A549 (cell line): ENCODE results near the gene KIF26A. TPM values are rescaled to one million over a fixed set of nuclear protein-coding genes. Genes with fewer than 3 reads are reported as not detected.
A peak's percentile ranks its signal among the peaks of the same experiment; 100 is the strongest.

Experiments
- ATAC-seq, 2 experiments: fragments of 200-7000 bp in 1 of 2; fragments of >200 bp in 1 of 2; cut with Nextera tagmentation in 1 of 2; cut with Tn5 transposase in 1 of 2; 3 replicates each; pipeline versions ENCODE4 v1.8.0 to v1.9.1; 2018 to 2020; ENCODE audit warnings: mild to moderate bottlenecking in 1 of 2, moderate library complexity in 1 of 2
- CTCF ChIA-PET: fragments of 300-600 bp; sonication (Branson Sonifier 250); formaldehyde crosslinking; extraction: SDS; loops from one replicate; lab custom pipeline; 2021; ENCODE audit warnings: antibody characterized with exemption, inconsistent platforms; lab: Yijun Ruan, JAX
- POLR2A ChIA-PET: fragments of 350-600 bp; formaldehyde crosslinking; extraction: SDS; loops from one replicate; lab custom pipeline; 2021; ENCODE audit warnings: antibody characterized with exemption, inconsistent platforms; lab: Yijun Ruan, JAX
- DNase-seq, 2 experiments: peaks; one replicate each; pipeline versions ENCODE4 v3.0.0 to v3.0.0-alpha.2; 2011 to 2016; ENCODE audit warnings: low read depth in 1 of 2, low spot score in 1 of 2
- FAIRE-seq: peaks from 2 replicates; lab custom pipeline; 2011; peaks lifted over from hg19 to GRCh38; lab: Jason Lieb, UNC
- H3K27ac ChIP-seq, 2 experiments: fragments of >200 bp; sonication (Bioruptor Twin); formaldehyde crosslinking; 3 replicates each; pipeline ENCODE4 v1.5.1; 2016 to 2017
- H3K4me1 ChIP-seq: fragments of >200 bp; sonication (Bioruptor Twin); formaldehyde crosslinking; 3 replicates; pipeline ENCODE4 v1.6.1; 2016
- H3K4me2 ChIP-seq: fragments of >200 bp; sonication (Bioruptor Twin); formaldehyde crosslinking; 3 replicates; pipeline ENCODE4 v1.6.1; 2016
- H3K4me3 ChIP-seq: fragments of >200 bp; sonication (Bioruptor Twin); formaldehyde crosslinking; 3 replicates; pipeline ENCODE4 v1.5.1; 2016
- H3K9me3 ChIP-seq: fragments of >200 bp; sonication (Bioruptor Twin); formaldehyde crosslinking; 3 replicates; pipeline ENCODE4 v1.6.1; 2016
- ATOH8 ChIP-seq: fragments of 250-450 bp; sonication (Bioruptor Pico); IDR thresholded peaks from 2 replicates; pipeline ENCODE4 v1.5.0; 2020; ENCODE audit warnings: low read depth, mild to moderate bottlenecking, moderate library complexity
- BHLHE40 ChIP-seq: IDR thresholded peaks from 2 replicates; pipeline ENCODE4 v1.6.1; 2012; ENCODE audit warnings: low read depth, low read length, inconsistent platforms
- CBX8 ChIP-seq: fragments of 200-600 bp; sonication (generic); IDR thresholded peaks from 2 replicates; pipeline ENCODE4 v1.6.1; 2016
- EP300 ChIP-seq, 2 experiments: fragments of >200 bp; sonication (Bioruptor Twin); formaldehyde crosslinking; IDR thresholded peaks; 2 replicates in 1 of 2; 3 replicates in 1 of 2; pipeline ENCODE4 v1.6.1; 2016 to 2017
- HOXA7 ChIP-seq: fragments of 250-450 bp; sonication (Bioruptor Pico); IDR thresholded peaks from 2 replicates; pipeline ENCODE4 v1.5.0; 2020; ENCODE audit warnings: mild to moderate bottlenecking, moderate library complexity
- JUN ChIP-seq, 2 experiments: fragments of >200 bp; sonication (Bioruptor Twin); formaldehyde crosslinking; IDR thresholded peaks; 2 replicates in 1 of 2; 3 replicates in 1 of 2; pipeline ENCODE4 v1.6.1; 2016 to 2017
- KDM5A ChIP-seq: fragments of 200-600 bp; sonication (generic); IDR thresholded peaks from 2 replicates; pipeline ENCODE4 v1.6.1; 2016; ENCODE audit warnings: antibody characterized with exemption, mild to moderate bottlenecking
- NR3C1 ChIP-seq: fragments of >200 bp; sonication (Bioruptor Twin); formaldehyde crosslinking; IDR thresholded peaks from 3 replicates; pipeline ENCODE4 v1.6.1; 2017
- POLR2A ChIP-seq: IDR thresholded peaks from 2 replicates; pipeline ENCODE4 v1.6.1; 2012; ENCODE audit warnings: mild to moderate bottlenecking, low read length
- REST ChIP-seq: fragments of 200-600 bp; sonication (generic); IDR thresholded peaks from 2 replicates; pipeline ENCODE4 v1.6.1; 2016; ENCODE audit warnings: antibody characterized with exemption, mild to moderate bottlenecking, moderate library complexity
- SREBF2 ChIP-seq: fragments of 450-650 bp; IDR thresholded peaks from 2 replicates; pipeline ENCODE4 v1.6.1; 2014; ENCODE audit warnings: mild to moderate bottlenecking, moderate library complexity
- TFCP2L1 ChIP-seq: fragments of 250-450 bp; sonication (Bioruptor Pico); IDR thresholded peaks from 2 replicates; pipeline ENCODE4 v1.5.0; 2021; ENCODE audit warnings: mild to moderate bottlenecking
- ZSCAN20 ChIP-seq: fragments of 250-450 bp; sonication (Bioruptor Pico); IDR thresholded peaks from 2 replicates; pipeline ENCODE4 v1.8.0; 2022; ENCODE audit warnings: mild to moderate bottlenecking, moderate library complexity
- WGBS: methylation state at CpG from one replicate; pipeline ENCODE4 v1.1.6; 2017; ENCODE audit errors: missing lambda C conversion rate; 5-methylcytosine and 5-hydroxymethylcytosine counted together
- polyA plus RNA-seq, 4 experiments: library from polyadenylated mRNA; depleted of rRNA in 3 of 4; stranded (reverse); fragments of >200 nt; fragmentation: RNase III in 1 of 4; extraction: RNeasy Plus Mini Kit Qiagen cat#74134 plus additional on column Dnase treatment in 1 of 4; gene quantifications; 2 replicates in 3 of 4; 3 replicates in 1 of 4; pipeline ENCODE4 v1.2.3, GENCODE V29; 2011 to 2017

The KIF26A gene
- polyA plus RNA-seq, 2 of the 4 experiments (the other 2 are of a cell fraction): 0.28 to 2.3 TPM

DNA sequence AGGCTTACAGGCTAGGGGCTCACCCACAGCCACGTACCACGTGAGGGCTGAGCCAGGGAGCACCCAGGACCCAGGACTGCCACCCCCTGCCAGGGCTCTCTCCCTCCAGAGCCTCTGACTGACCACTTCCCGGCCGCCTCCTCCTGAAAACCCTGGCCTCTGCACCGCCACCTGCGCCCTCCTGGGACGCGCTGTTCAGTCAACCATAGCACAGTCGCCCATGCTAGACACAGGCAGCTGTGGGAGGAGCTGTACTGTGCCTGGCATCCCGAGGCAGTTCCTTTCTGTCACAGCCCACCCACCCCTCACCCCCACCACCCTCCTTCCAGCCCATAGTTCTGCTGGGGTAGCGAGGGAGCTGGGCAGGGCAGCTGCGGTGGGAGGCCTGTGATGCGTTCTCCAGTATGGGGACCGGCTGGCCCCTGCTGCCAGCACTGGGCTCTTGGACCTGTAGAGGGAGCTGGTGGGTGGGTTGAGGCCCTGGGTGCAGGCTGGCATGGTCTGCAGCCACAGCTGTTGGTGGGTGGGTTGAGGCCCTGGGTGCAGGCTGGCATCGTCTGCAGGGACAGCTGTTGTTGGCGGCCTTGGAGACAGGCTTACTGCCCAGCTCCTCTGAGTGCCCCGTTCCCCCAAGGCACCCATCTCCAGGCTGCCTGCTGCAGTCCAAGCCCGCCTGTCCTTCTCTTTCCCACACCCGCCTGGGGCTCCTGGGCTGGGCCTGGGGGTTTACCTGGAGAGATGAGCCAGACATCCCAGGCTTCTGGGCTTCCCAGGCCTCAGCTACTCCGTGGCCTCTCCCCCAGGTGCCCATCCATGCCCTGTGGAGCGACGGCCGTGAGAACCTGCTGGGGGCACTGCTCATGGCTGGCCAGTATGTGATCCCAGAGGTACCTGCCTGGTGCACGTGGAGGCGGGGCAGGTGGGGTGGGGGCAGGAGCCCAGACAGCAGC is 41.4 kb upstream of the KIF26A start:
- no peak for FAIRE-seq
- CTCF ChIA-PET: interaction anchor here (0.9 to 4.6 kb wide), 11 partner anchors 8 to 543 kb away, joined by 4 to 40 read pairs (median 8); partner anchors contain the start of gene ASPG
- POLR2A ChIA-PET: no interaction called here
- no peak overlapping the region for H3K27ac ChIP-seq
- peak; percentile 11 to 51; a peak in 3 of 6 replicates for ATAC-seq
- WGBS: 66% methylated on average over 15 of the region's 25 CpGs
- H3K9me3 ChIP-seq: no peaks in the 10 kb centered on the region
- no peak overlapping the region for H3K4me2 ChIP-seq
- H3K4me1 ChIP-seq: peaks cover 5% of the 10 kb centered on the region; the same call in 2 of the 3 replicates
- TF ChIP-seq HOXA7 (CRISPR knock-in tag): no peak
- no peak for TF ChIP-seq JUN (IDR thresholded peaks at IDR 0.05)
- TF ChIP-seq BHLHE40: no peak
- no peak for TF ChIP-seq ATOH8 (CRISPR knock-in tag)
- no peak for TF ChIP-seq SREBF2
- TF ChIP-seq EP300 (IDR thresholded peaks at IDR 0.05): no peak
- no peak for TF ChIP-seq ZSCAN20 (CRISPR knock-in tag)
- no peak for TF ChIP-seq CBX8
- TF ChIP-seq KDM5A: no peak
- TF ChIP-seq TFCP2L1 (CRISPR knock-in tag): no peak
- no peak overlapping the region for H3K4me3 ChIP-seq
- DNase-seq: no peak

- TF ChIP-seq NR3C1: no peak
- TF ChIP-seq REST: no peak
- TF ChIP-seq POLR2A: no peak
- TF ChIP-seq, all 56 proteins: peak for 0
- H3K4me2 ChIP-seq: no peak overlapping the region
- ATAC-seq (no peak), DNase-seq (no peak), FAIRE-seq (no peak)
- POLR2A ChIA-PET: no interaction called here
- H3K27ac ChIP-seq: no peak overlapping the region
- no peak overlapping the region for H3K4me3 ChIP-seq
- WGBS: 50% methylated on average over 9 of the region's 25 CpGs
- H3K9me3 ChIP-seq: no peaks in the 10 kb centered on the region
- CTCF ChIA-PET: interaction anchor here (1.1 to 3.8 kb wide), 4 partner anchors 11 to 466 kb away, joined by 3 to 20 read pairs (median 4); no protein-coding TSS in a partner anchor
- peaks cover 5% of the 10 kb centered on the region; the same call in 2 of the 3 replicates for H3K4me1 ChIP-seq
Observed at GRCh38 chr14:104098272-104099095, 39.9 kb upstream of the KIF26A start.

- no peak for FAIRE-seq
- ATAC-seq: no peak
- TF ChIP-seq EP300 (IDR thresholded peaks at IDR 0.05) (no peak), ATOH8 (CRISPR knock-in tag) (no peak)
- no peak overlapping the region for H3K27ac ChIP-seq
- H3K9me3 ChIP-seq: no peaks in the 10 kb centered on the region
- no peak overlapping the region for H3K4me2 ChIP-seq
- no peak for DNase-seq
- H3K4me1 ChIP-seq: peaks cover 2% of the 10 kb centered on the region; the same call in 2 of the 3 replicates
- ChIA-PET POLR2A (no interaction called here), CTCF (interaction anchor here (1.1 to 3.8 kb wide), 5 partner anchors 12 to 465 kb away, joined by 3 to 20 read pairs (median 4); no protein-coding TSS in a partner anchor)
- 70% methylated on average over 19 of the region's 26 CpGs for WGBS
- H3K4me3 ChIP-seq: no peak overlapping the region
Observed at GRCh38 chr14:104099096-104100041, 39.0 kb upstream of the KIF26A start.
